CD8-positive, alpha-beta memory T cell (primary cell): Measurements from ENCODE around the gene ITPK1. TPM values are rescaled to one million over a fixed set of nuclear protein-coding genes. Genes with fewer than 3 reads are reported as not detected.

ENCODE experiments used
- polyA plus RNA-seq: library from polyadenylated mRNA; unstranded; fragments of 300-500 nt; fragmentation: Illumina TruSeq; gene quantifications from one replicate; pipeline ENCODE4 v1.2.3, GENCODE V29; 2021
- total RNA-seq, 2 experiments: library from RNA; stranded (reverse); gene quantifications; one replicate each; pipeline ENCODE4 v1.2.3, GENCODE V29; 2021

Gene ITPK1
- total and polyA plus RNA-seq, 3 experiments from 2014 or later = 40.4 to 75.1 (median 66.1) TPM

Other genes starting within 250 kb of the ITPK1 start
- gene CHGA, start 192.8 kb downstream of the ITPK1 start, total RNA-seq = not detected
- not detected for gene CHGA, start 192.8 kb downstream of the ITPK1 start, polyA plus RNA-seq
- gene MOAP1, start 69.0 kb upstream of the ITPK1 start, total RNA-seq = 10 to 100 TPM; 16.7 to 17.4 TPM
- 67.4 TPM for gene MOAP1, start 69.0 kb upstream of the ITPK1 start, polyA plus RNA-seq
- gene LYSET, start 69.4 kb upstream of the ITPK1 start, total RNA-seq = 10 to 100 TPM; 19.3 to 20.5 TPM
- 37.9 TPM for gene LYSET, start 69.4 kb upstream of the ITPK1 start, polyA plus RNA-seq
- 10 to 100 TPM; 19.7 to 19.8 TPM for gene GON7, start 91.1 kb upstream of the ITPK1 start, total RNA-seq
- 24.2 TPM for gene GON7, start 91.1 kb upstream of the ITPK1 start, polyA plus RNA-seq
- 10 to 100 TPM; 39.4 to 42.3 TPM for gene UBR7, start 91.3 kb upstream of the ITPK1 start, total RNA-seq
- gene UBR7, start 91.3 kb upstream of the ITPK1 start, polyA plus RNA-seq = 31.7 TPM
- 10 to 100 TPM; 25.2 to 25.7 TPM for gene BTBD7, start 217.1 kb upstream of the ITPK1 start, total RNA-seq
- gene BTBD7, start 217.1 kb upstream of the ITPK1 start, polyA plus RNA-seq = 9.6 TPM
- gene COX8C, start 231.3 kb upstream of the ITPK1 start, total RNA-seq = not detected
- not detected for gene COX8C, start 231.3 kb upstream of the ITPK1 start, polyA plus RNA-seq